Chondrocyte (in vitro differentiated cells): Measurements from ENCODE around the gene TNRC6A. TPM values are rescaled to one million over a fixed set of nuclear protein-coding genes. Genes with fewer than 3 reads are reported as not detected.

ENCODE experiments used
- DNase-seq: peaks from one replicate; pipeline ENCODE4 v3.0.0; 2021; ENCODE audit warnings: mixed read lengths, low spot score
- H3K27ac Mint-ChIP-seq: one replicate; pipeline ENCODE4 v1.8.0; 2021; ENCODE audit warnings: mild to moderate bottlenecking, moderate library complexity, mixed read lengths; ENCODE audit not compliant: unreplicated experiment
- H3K27me3 Mint-ChIP-seq: 2 replicates; pipeline ENCODE4 v1.8.0; 2021; ENCODE audit warnings: low read depth, mixed read lengths
- H3K36me3 Mint-ChIP-seq: 2 replicates; pipeline ENCODE4 v1.8.0; 2021; ENCODE audit warnings: low read depth, mixed read lengths
- H3K4me1 Mint-ChIP-seq: 2 replicates; pipeline ENCODE4 v1.8.0; 2021; ENCODE audit warnings: low read depth, mild to moderate bottlenecking, mixed read lengths
- H3K4me3 Mint-ChIP-seq: one replicate; pipeline ENCODE4 v1.8.0; 2021; ENCODE audit warnings: mild to moderate bottlenecking, moderate library complexity, mixed read lengths; ENCODE audit not compliant: unreplicated experiment
- H3K9me3 Mint-ChIP-seq: 2 replicates; pipeline ENCODE4 v1.8.0; 2021; ENCODE audit warnings: low read depth, mixed read lengths
- total RNA-seq: library from RNA; stranded (reverse); gene quantifications from 3 replicates; pipeline ENCODE4 v1.2.1, GENCODE V29; 2021
- TF ChIP-seq, protein P1 (sequence below): fragments of 200-600 bp; sonication (generic); IDR thresholded peaks from 2 replicates; pipeline ENCODE4 v1.5.0; 2021; ENCODE audit warnings: antibody characterized with exemption, mild to moderate bottlenecking, moderate library complexity

The TNRC6A gene
- total RNA-seq, 1 donor from 2014 or later: 42.8 TPM

DNA sequence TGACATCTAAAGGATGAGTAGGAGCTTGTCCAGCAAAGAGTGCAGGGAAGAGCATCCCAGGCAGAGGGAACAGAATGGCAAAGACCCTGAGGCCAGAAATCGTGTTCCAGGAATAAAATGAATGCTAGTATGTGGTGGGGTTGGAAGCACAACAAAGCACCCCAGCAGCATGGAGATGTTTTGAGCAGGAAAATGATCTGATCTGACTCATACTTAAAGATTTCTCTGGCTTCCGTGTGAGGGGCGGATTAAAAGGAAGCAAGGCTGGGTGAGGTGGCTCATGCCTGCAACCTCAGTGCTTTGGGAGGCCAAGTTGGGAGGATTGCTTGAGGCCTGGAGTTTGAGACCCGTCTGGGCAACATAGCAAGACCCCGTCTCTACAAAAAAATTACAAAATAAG is 118.6 kb downstream of the TNRC6A start:
- no peak for DNase-seq
- no peaks in the 10 kb centered on the region for H3K36me3 Mint-ChIP-seq

DNA sequence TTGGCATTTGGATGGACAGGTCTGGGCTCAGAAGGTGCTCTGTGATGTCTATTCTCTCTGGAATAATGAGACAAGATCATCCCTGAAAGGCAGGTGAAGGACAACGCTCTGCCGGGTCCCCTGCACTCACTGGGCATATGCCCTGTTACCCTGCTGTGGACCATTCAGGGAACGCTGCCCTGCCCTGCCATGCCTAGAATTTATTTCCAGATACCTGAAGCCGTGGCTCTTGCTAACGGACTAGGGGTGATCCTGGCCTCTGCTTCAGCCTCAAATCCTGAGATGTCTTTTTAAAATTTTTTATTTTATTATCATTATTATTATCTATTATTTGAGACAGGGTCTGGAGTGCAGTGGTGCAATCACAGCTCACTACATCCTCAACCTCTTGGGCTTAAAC is 120.2 kb downstream of the TNRC6A start:
- H3K27me3 Mint-ChIP-seq: peaks cover 1% of the 10 kb centered on the region
- no peaks in the 10 kb centered on the region for H3K9me3 Mint-ChIP-seq
- no peak for DNase-seq
- H3K4me1 Mint-ChIP-seq: peaks cover 17% of the 10 kb centered on the region
- TF ChIP-seq, protein P1, sequence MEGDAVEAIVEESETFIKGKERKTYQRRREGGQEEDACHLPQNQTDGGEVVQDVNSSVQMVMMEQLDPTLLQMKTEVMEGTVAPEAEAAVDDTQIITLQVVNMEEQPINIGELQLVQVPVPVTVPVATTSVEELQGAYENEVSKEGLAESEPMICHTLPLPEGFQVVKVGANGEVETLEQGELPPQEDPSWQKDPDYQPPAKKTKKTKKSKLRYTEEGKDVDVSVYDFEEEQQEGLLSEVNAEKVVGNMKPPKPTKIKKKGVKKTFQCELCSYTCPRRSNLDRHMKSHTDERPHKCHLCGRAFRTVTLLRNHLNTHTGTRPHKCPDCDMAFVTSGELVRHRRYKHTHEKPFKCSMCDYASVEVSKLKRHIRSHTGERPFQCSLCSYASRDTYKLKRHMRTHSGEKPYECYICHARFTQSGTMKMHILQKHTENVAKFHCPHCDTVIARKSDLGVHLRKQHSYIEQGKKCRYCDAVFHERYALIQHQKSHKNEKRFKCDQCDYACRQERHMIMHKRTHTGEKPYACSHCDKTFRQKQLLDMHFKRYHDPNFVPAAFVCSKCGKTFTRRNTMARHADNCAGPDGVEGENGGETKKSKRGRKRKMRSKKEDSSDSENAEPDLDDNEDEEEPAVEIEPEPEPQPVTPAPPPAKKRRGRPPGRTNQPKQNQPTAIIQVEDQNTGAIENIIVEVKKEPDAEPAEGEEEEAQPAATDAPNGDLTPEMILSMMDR: no peak
- H3K27ac Mint-ChIP-seq: no peak overlapping the region
- H3K4me3 Mint-ChIP-seq: no peak overlapping the region
- no peaks in the 10 kb centered on the region for H3K36me3 Mint-ChIP-seq

More for the DNA sequence above, 118.6 kb downstream of the TNRC6A start:
- peaks cover 1% of the 10 kb centered on the region for H3K27me3 Mint-ChIP-seq
- H3K9me3 Mint-ChIP-seq: no peaks in the 10 kb centered on the region
- no peak overlapping the region for H3K27ac Mint-ChIP-seq
- H3K4me3 Mint-ChIP-seq: no peak overlapping the region
- peaks cover 9% of the 10 kb centered on the region for H3K4me1 Mint-ChIP-seq
- TF ChIP-seq, protein P1: no peak

DNA sequence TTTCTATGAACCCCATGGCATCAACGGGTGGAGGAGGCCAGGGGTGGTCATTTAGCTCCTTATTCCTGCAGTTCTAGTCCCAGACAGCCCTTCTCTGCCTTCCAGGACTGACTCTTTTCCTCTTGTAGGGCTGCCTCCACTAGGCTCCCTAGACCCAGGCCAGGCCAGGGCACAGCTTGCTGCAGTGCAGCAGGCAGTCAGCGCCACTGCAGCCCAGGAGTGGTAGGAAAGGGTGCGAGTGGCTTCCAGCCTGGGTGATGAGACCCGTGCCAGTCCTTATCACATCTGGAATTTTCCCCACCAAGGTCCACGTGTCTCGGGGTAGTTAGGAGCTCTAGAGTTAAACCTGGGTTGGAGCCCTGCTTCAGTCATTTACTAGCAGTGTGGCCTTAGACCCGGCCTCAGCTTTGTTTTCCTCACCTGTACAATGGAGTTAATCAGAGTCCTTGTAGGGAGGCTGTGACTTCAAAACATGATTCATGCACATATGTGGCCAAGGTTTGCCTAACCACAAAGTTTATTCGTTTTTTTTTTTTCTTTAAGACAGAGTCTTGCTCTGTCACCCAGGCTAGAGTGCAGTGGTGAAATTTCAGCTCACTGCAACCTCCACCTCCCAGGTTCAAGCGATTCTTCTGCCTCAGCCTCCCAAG is 121.0 kb downstream of the TNRC6A start:
- Mint-ChIP-seq H3K36me3 (no peaks in the 10 kb centered on the region), H3K27ac (no peak overlapping the region), H3K9me3 (no peaks in the 10 kb centered on the region), H3K27me3 (peaks cover 1% of the 10 kb centered on the region), H3K4me1 (peaks cover 17% of the 10 kb centered on the region), H3K4me3 (no peak overlapping the region)
- no peak for DNase-seq
- TF ChIP-seq, protein P1: no peak

DNA sequence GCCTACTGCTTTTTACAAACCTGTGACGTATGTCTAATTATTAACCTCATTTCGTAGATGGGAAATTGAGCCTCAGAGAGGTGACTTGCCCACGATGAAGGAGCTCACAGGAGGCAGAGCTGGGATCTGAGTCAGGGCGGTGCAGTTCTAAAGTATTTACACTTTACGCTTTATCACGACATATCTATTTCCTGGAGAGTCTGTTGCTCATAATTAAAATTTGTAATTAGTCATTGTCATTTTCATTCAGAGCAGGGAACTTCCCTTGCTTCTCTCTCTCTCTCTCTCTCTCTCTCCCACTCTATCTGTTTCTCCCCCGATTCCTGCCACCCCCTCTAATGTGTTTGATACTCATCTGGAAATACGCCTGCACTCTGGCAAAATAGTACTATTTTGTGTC is 122.2 kb downstream of the TNRC6A start:
- H3K27me3 Mint-ChIP-seq: no peaks in the 10 kb centered on the region
- H3K4me1 Mint-ChIP-seq: peaks cover 17% of the 10 kb centered on the region
- DNase-seq: no peak
- H3K4me3 Mint-ChIP-seq: no peak overlapping the region
- TF ChIP-seq, protein P1: no peak
- H3K9me3 Mint-ChIP-seq: no peaks in the 10 kb centered on the region
- H3K27ac Mint-ChIP-seq: no peak overlapping the region
- H3K36me3 Mint-ChIP-seq: no peaks in the 10 kb centered on the region

DNA sequence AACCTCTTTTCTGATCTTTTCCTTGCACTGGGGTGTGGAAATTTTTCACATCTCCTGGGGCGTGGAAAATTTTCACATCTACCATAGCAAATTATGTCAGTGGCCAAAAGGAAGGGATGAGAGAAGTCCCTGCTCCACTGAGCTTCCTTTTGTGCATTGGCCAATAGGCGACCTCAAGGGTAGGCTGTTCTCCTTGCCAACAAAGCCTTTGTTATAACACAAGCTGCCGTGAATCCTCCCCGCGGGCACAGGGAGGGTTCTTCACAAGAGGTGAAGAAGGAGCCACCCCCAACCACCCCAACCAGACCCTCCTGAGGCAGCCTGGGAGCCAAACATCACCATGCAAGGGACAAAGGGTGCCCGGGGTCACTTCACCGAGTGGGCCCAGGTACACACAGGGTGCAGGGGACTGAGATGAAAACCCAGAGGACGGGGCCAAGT is 122.8 kb downstream of the TNRC6A start:
- DNase-seq: no peak
- Mint-ChIP-seq H3K27ac (no peak overlapping the region), H3K4me1 (peaks cover 17% of the 10 kb centered on the region)

More for the DNA sequence above, 122.8 kb downstream of the TNRC6A start:
- no peak overlapping the region for H3K4me3 Mint-ChIP-seq
- TF ChIP-seq, protein P1: no peak
- H3K27me3 Mint-ChIP-seq: no peaks in the 10 kb centered on the region
- no peaks in the 10 kb centered on the region for H3K9me3 Mint-ChIP-seq
- no peaks in the 10 kb centered on the region for H3K36me3 Mint-ChIP-seq
